Measurements from ENCODE around the gene STAT5B. TPM values are rescaled to one million over a fixed set of nuclear protein-coding genes. Genes with fewer than 3 reads are reported as not detected.

The STAT5B gene
- total and polyA plus RNA-seq, 9 of the 15 experiments (the other 6 are each of a cell fraction or from before 2014, with no cell fraction given): 20.8 to 176 (median 92.4) TPM

GRCh38 chr17:42312285-42313130 lies 36.3 kb upstream of the STAT5B start (continued):
- TF ChIP-seq SP1 (CRISPR knock-in tag; IDR thresholded peaks at IDR 0.05) (no peak; the same call in 1 of the 2 replicates), ZNF717 (CRISPR knock-in tag; IDR thresholded peaks at IDR 0.05) (no peak), ZNF583 (CRISPR knock-in tag; IDR thresholded peaks at IDR 0.05) (peak; percentile 75), PHF8 (IDR thresholded peaks at IDR 0.05; ENCODE audit: borderline replicate concordance, low read length) (peak; percentile 24; the same call in 1 of the 2 replicates), ADNP (tag; IDR thresholded peaks at IDR 0.05) (no peak), RBM22 (IDR thresholded peaks at IDR 0.05; ENCODE audit: low read depth, low read length, poor library complexity, severe bottlenecking) (peak; percentile 96), XRCC4 (IDR thresholded peaks at IDR 0.05; ENCODE audit: extremely low read depth, insufficient read depth, insufficient read length) (no peak), NR2F6 (CRISPR knock-in tag; IDR thresholded peaks at IDR 0.05) (0 out of 2 replicates have a peak, but pooled peaks have one; percentile 13), MED1 (CRISPR knock-in tag; IDR thresholded peaks at IDR 0.05; ENCODE audit: borderline replicate concordance) (no peak), SIN3A (IDR thresholded peaks at IDR 0.05; ENCODE audit: borderline replicate concordance in 2 of 2, control insufficient read depth in 1 of 2, low read depth in 2 of 2, low read length in 2 of 2) (peak in 1 of 2 experiments; percentile 16; a peak in 1 of 4 replicates), RHOXF2B (CRISPR knock-in tag; conservative IDR thresholded peaks at IDR 0.05) (peak; percentile 70; the same call in 1 of the 2 replicates), RUNX1 (IDR thresholded peaks at IDR 0.05; ENCODE audit: low read depth) (peak; percentile 76; the same call in 1 of the 2 replicates), ZFP30 (CRISPR knock-in tag; IDR thresholded peaks at IDR 0.05; ENCODE audit: borderline replicate concordance) (no peak), HLTF (IDR thresholded peaks at IDR 0.05) (no peak), UBTF (IDR thresholded peaks at IDR 0.05; ENCODE audit: borderline replicate concordance in 1 of 2, low read depth in 2 of 2, low read length in 2 of 2) (peak; percentile 86 to 96; a peak in 2 of 4 replicates)
- TF ChIP-seq, protein P1, sequence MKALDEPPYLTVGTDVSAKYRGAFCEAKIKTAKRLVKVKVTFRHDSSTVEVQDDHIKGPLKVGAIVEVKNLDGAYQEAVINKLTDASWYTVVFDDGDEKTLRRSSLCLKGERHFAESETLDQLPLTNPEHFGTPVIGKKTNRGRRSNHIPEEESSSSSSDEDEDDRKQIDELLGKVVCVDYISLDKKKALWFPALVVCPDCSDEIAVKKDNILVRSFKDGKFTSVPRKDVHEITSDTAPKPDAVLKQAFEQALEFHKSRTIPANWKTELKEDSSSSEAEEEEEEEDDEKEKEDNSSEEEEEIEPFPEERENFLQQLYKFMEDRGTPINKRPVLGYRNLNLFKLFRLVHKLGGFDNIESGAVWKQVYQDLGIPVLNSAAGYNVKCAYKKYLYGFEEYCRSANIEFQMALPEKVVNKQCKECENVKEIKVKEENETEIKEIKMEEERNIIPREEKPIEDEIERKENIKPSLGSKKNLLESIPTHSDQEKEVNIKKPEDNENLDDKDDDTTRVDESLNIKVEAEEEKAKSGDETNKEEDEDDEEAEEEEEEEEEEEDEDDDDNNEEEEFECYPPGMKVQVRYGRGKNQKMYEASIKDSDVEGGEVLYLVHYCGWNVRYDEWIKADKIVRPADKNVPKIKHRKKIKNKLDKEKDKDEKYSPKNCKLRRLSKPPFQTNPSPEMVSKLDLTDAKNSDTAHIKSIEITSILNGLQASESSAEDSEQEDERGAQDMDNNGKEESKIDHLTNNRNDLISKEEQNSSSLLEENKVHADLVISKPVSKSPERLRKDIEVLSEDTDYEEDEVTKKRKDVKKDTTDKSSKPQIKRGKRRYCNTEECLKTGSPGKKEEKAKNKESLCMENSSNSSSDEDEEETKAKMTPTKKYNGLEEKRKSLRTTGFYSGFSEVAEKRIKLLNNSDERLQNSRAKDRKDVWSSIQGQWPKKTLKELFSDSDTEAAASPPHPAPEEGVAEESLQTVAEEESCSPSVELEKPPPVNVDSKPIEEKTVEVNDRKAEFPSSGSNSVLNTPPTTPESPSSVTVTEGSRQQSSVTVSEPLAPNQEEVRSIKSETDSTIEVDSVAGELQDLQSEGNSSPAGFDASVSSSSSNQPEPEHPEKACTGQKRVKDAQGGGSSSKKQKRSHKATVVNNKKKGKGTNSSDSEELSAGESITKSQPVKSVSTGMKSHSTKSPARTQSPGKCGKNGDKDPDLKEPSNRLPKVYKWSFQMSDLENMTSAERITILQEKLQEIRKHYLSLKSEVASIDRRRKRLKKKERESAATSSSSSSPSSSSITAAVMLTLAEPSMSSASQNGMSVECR (CRISPR knock-in tag; IDR thresholded peaks at IDR 0.05): peak; percentile 39; the same call in 1 of the 2 replicates
- TF ChIP-seq, protein P2, sequence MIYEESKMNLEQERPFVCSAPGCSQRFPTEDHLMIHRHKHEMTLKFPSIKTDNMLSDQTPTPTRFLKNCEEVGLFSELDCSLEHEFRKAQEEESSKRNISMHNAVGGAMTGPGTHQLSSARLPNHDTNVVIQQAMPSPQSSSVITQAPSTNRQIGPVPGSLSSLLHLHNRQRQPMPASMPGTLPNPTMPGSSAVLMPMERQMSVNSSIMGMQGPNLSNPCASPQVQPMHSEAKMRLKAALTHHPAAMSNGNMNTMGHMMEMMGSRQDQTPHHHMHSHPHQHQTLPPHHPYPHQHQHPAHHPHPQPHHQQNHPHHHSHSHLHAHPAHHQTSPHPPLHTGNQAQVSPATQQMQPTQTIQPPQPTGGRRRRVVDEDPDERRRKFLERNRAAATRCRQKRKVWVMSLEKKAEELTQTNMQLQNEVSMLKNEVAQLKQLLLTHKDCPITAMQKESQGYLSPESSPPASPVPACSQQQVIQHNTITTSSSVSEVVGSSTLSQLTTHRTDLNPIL (CRISPR knock-in tag; IDR thresholded peaks at IDR 0.05): no peak

Data from K562 (cell line).